Lower leg skin (tissue), 3 donors: ENCODE measurements around the gene YWHAE.
"Not testable (repeated sequence)": the region's sequence is repeated elsewhere in the genome, so short reads cannot be mapped to it uniquely, and the experiment has no call there.

Experiments used
- POLR2A ChIP-seq, 2 donors: fragments of 450-650 bp; IDR thresholded peaks; one replicate each; pipeline ENCODE4 v1.6.1; 2016 to 2017; ENCODE audit warnings: antibody characterized with exemption in 2 of 2, mild to moderate bottlenecking in 1 of 2, moderate library complexity in 1 of 2
- TF ChIP-seq, protein P1 (sequence below), 3 donors: fragments of 450-650 bp; IDR thresholded peaks; one replicate each; pipeline ENCODE4 v1.5.1; 2016; ENCODE audit warnings: antibody characterized with exemption in 3 of 3, mild to moderate bottlenecking in 3 of 3, moderate library complexity in 2 of 3

DNA sequence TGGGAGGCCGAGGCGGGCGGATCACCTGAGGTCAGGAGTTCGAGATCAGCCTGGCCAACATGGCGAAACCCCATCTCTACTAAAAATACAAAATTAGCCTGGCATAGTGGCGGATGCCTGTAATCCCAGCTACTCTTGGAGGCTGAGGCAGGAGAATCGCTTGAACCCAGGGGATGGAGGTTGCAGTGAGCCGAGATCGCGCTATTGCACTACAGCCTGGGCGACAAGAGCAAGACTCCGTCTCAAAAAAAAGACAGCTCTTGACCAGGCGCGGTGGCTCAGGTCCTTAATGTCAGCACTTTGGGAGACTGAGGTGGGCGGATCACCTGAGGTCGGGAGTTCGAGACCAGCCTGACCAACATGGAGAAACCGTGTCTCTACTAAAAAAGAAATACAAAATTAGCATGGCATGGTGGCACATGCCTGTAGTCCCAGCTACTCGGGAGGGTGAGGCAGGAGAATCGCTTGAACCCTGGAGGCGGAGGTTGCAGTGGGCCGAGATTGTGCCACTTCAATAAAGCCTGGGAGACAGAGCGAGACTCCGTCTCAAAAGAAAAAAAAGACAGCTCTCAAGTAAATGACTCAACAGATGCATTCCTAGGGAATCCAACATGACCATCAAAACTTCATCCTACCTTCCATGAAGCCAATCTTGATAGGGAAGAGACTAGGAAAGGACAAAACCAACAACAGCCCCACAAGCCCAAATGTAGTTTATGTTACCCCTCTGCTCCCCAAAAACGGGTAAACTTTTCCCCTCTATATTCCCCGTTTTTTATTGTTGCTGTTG is 4.0 kb downstream of the YWHAE start:
- TF ChIP-seq, protein P1, sequence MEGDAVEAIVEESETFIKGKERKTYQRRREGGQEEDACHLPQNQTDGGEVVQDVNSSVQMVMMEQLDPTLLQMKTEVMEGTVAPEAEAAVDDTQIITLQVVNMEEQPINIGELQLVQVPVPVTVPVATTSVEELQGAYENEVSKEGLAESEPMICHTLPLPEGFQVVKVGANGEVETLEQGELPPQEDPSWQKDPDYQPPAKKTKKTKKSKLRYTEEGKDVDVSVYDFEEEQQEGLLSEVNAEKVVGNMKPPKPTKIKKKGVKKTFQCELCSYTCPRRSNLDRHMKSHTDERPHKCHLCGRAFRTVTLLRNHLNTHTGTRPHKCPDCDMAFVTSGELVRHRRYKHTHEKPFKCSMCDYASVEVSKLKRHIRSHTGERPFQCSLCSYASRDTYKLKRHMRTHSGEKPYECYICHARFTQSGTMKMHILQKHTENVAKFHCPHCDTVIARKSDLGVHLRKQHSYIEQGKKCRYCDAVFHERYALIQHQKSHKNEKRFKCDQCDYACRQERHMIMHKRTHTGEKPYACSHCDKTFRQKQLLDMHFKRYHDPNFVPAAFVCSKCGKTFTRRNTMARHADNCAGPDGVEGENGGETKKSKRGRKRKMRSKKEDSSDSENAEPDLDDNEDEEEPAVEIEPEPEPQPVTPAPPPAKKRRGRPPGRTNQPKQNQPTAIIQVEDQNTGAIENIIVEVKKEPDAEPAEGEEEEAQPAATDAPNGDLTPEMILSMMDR (IDR thresholded peaks at IDR 0.05) = not testable (repeated sequence)
- not testable (repeated sequence) for TF ChIP-seq POLR2A (IDR thresholded peaks at IDR 0.05)
